Activated T-cell treated with anti-CD3 and anti-CD28 coated beads, Interleukin-2, amount 50 U/mL, for 48 hours (primary cell): ENCODE results near the gene RAB5B.

Source experiments
- DNase-seq, 2 experiments: peaks; one replicate each; pipeline ENCODE4 v3.0.0-alpha.2; 2020

The RAB5B gene, protein sequence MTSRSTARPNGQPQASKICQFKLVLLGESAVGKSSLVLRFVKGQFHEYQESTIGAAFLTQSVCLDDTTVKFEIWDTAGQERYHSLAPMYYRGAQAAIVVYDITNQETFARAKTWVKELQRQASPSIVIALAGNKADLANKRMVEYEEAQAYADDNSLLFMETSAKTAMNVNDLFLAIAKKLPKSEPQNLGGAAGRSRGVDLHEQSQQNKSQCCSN

DNA sequence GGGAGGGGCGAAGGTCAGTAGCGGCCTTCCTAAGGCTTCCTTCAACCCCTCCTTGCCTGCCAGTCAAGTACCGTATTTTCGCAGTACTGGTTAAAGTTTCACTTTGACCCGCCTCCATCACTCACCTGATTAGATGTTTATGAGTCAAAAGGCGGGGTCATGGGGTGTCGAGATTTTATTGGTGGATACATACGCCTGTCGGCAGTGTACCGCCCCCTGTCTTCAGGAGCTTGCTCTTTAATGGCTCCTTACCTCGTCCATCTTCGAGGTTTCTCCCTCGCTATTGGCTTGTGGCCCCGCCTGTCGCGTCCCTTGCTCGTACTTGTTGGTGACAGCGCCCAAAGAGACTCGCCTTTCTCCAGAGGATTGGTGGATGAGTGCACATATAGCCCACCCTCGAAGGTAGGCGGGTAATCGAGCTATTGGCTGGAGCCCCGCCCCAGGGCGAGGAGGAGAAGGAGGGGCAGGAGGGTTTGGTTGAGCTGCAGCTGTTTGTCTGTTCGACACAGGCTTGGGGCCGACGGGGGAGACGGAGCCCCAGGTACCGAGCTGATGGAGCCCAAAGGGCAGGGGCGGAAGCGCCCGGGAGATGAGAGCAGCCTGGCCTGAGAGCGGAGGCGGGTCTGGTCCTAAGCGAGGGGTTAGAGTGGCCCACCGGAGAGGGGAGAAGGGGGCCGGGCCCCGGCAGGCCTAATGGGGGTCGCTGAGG is at the start of gene RAB5B:
TSS of gene RAB5B (plus strand) at position 480 of the 709 bp plus-strand sequence. CDS start 12,883 bp downstream, outside the sequence.
- DNase-seq: peak; percentile 97 to 98

DNA sequence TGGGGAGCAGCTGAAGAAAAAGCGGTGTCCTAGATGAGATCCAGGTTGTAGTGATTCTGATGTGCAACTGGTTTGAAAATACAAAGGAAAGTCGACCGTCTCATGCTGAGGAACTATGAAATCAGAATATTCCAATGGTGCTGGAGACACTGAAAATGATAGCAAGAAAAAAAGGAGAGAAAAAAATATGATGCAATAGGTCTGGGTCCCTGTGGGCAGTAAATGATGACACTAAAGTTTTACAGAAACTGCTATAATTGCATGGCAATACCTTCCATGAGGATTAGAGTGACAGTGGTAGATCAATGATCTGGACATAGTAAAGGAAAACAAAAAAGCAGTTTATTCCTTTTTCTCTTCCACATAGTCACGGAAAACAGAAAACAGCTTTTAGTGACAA is 48.5 kb upstream of the RAB5B start:
- DNase-seq: no peak

DNA sequence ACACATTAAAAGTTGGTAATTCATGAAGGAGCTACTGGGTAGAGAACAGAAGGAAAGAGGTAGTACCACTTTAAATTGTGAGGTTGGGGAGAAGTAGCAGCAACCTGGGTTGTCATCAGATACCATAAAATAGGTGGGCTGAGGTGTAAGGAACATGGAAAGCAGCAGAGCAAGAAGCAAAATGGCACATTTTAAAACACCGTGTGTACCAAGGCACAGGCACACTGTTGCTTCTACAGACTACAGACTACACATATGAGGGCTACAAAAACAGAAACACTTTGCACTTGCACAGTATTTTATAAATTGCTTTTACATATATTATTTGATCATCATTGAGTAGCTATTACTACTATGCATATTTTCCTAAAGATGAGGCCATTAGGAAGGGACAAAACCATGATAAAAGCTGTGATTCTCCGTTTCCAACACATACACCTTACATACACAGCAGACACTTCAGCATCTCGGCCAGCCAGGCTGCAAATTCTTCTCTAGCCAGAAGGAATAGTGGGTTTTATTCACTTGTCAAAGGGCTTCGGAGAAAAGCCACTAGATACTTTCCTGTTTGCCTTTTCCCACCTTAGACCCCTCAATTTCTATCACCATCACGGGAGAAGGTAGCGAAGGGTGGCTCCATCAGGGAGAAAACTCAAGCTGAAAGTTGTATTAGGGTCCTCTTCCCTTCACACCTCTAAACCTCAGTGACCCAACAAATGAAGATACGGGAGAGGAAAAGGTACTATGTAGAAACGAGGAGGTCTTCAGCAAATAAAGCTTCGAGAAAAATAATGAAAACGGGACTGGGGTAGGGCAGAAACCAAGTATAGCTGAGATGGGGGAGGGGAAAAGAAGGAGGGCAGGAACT is 47.8 kb upstream of the RAB5B start:
- DNase-seq: peak in 1 of 2 experiments; percentile 35

DNA sequence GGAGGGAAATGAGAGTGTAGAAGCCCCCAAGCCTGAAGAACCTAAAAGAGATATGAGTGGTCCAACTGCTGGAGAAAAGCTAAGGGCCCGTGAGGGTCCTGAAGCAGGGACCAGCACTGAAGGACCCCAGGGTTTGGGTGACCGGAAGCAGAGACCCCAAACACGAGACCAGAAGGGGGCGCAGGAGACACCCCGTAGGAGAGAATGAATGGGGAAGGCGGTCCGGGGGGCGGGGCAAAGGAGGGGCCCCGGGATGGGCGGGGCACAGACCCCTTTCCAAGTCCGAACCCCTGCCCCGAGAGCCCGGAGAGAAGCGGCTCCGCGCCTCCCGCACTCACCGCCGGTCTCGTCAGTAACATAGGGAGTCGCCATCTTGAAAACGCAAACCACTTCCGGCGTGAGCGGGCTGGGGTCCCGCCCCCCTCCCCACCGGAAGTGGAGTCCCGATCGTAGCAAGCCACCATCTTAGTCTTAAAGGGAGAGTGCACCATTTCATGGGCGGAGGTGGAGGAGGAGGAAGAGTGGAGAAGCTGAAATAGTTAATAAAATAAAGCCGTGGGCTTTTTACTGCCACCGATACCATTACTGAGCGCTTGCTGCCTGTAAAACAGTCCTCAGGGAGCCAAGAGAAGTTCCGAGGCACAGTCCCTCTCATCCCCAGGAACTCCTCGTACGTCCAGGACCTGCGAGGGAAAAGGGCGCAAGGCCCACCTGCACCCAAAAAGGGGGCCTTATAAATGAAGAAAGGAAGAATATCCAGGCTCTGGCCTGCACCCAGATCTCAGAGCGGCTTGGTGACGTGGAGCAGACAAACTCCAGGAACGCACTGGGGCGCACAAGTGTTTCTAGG is 46.9 kb upstream of the RAB5B start:
- DNase-seq: peak; percentile 97

DNA sequence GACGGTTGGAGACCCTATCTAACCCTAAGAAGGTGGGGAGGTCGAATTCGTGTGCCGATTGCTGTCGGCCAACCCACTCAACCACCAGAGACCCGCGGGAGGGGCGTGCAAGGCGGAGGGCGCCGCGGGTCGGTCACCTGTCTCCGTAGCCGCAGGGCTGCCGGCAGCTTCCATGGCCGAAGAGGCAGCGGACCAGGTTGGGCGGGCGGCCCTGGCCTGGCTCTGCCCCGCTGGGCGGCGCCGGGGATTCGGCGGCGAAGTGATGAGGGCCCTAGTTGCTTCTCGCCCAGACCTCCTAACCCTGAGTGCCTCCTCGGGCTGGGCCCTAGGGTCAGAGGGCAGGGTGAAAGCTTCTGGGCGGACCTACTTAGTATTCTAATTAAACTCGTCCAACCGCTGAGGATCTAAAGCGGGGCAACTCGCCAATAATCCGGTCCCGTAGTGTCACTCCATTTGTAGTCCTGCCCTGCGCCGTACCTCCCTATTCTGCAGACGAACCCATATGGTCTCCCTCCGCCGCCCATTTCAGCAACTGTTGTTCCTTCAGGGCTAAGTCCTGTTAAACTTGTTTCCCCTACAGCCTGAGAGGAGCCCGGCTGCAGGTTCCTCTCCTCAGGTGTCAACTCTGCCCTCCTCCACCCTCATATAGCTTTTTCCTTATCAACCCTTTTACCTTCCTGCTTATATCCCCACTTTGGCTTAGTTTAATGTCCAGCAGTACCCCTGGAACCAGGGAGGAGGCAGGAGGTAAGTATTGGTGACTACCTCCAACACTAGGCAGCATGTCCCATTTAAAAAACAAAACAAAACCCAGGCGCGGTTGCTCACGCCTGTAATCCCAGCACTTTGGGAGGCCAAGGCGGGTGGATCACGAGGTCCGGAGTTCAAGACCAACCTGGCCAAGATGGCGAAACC is 46.0 kb upstream of the RAB5B start, which contains the start of gene PYM1:
TSS of gene PYM1 (minus strand) at position 307 of the 915 bp plus-strand sequence. CDS start at position 174, 133 bp downstream.
- DNase-seq: peak; percentile 79 to 82

DNA sequence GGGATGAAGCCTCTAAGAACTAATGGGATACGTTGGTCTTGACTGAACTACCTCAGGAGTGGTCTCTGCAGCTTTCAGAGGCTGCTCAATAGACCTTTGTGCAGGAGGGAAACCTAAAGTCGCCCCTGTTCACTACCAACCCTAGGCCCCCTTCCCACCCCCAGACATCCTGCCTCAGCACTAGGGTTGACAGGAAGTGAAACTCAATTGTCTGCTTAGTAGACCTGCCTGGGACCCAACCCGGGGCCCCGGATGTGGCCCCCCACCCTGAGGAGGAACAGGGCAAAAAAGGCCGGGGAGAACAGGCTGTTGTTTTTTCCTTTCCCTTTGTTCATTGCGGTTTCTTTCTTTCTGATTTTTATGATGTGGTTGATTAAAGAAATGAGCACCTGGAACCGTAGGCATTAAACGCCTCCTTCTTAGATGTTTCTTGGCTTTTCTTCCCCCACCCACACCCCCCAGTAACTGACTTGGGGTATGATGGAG is 44.5 kb upstream of the RAB5B start:
- peak; percentile 87 to 88 for DNase-seq

DNA sequence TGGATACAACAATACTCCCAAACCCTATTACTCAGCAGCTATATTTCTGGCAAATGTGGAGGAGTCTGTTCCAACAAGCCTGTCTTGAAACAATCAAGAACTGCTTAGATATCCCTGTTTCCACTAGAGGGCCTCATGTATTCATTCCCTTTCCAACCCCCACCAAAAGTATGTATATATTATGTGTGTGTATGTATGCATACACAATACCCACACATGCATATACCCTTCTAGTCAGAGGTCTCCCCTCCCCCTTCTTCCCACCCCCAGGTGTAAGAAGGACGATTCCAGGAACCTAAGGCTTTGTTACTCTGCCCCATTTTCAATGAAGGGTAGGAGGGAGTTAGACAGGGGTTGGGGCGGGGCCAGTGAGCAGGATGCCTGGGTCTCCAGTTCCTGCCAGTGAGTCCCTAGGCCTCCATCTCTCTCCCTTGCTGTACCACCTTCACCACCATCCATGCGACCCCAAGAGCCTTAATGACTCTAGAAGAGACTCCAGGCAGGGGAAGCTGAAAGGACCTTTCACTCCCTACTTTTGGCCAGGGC is 43.0 kb upstream of the RAB5B start, which contains the start of gene DGKA:
TSS of gene DGKA (plus strand) at position 392 of the 546 bp plus-strand sequence. CDS start 5,342 bp downstream, outside the sequence.
- DNase-seq: peak; percentile 89

DNA sequence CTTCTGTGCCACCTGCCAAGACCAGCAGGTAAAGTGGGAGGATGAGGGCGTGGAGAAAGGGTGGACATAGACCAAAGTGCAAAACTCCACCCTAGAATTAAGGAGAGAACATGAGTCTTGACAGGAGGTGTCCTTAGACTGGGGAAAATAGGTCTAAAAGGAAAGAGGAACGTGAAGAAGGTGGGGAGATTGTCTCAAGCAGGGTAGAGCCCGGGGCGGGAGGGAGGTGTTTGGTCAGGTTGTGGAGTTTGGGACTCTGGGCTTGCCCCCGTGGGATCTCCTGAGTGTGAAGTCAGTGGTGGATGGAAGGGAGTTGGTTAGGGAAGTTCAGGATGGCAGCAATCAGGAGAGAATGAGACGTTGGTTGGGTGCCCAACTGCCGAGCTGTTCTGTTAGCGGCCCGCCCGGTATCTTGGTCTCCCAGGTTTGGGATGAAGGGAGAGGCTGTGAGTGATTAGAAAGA is 42.5 kb upstream of the RAB5B start:
- DNase-seq: no peak

DNA sequence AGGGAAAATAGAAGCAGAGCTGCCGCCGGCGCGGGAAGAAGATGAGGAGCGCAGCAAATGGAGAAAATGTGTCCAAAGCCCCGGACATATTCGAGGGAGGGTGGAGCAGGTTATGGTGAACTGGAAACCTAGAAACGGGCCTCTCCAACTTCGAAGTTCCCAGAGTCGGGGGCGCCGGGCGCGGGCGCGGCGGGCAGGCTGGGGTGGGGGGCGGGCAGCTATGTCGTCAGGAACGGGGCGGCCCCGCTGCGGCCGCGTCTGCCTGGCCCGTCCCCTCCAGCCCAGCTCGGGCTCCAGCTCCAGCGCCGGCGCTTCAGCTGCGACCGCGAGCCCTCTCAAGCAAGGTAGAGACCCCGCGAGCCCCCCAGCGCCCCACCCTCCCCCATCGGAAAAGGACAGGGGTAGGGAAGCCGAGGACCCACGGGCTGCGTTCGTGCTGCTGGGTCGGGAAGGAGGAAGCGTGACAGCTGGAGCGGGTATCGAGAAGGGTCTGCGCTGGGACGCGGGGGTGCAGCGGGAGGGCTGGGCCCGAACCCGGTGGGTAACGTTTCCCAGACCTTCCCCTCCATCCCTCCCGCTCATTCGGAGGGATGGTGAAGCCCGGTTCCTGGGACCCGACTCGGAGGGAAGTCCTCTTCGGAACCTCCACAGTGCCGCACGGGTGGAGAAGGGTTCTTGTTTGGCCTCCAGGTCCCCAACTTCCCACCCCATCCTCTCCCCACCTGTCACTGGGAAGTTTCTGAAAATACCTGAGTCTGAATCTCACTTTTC is 41.9 kb upstream of the RAB5B start:
- peak; percentile 45 to 61 for DNase-seq

DNA sequence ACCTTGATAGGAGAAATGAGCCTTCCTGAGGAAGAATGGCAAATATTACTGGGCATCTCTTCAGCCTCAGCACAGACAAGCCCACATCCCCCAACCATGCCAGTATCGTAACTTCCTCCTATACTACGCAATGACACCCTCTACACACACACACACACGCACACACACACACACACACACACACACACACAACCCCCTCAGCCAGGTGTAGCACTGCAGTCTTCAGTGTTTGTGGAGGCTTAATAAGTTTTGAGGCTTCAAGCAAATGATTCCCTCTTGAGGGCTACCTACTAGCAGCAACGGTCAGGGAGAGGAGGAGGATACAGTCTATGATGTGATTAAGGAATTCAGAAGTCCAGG is 41.3 kb upstream of the RAB5B start:
- peak; percentile 51 to 56 for DNase-seq

DNA sequence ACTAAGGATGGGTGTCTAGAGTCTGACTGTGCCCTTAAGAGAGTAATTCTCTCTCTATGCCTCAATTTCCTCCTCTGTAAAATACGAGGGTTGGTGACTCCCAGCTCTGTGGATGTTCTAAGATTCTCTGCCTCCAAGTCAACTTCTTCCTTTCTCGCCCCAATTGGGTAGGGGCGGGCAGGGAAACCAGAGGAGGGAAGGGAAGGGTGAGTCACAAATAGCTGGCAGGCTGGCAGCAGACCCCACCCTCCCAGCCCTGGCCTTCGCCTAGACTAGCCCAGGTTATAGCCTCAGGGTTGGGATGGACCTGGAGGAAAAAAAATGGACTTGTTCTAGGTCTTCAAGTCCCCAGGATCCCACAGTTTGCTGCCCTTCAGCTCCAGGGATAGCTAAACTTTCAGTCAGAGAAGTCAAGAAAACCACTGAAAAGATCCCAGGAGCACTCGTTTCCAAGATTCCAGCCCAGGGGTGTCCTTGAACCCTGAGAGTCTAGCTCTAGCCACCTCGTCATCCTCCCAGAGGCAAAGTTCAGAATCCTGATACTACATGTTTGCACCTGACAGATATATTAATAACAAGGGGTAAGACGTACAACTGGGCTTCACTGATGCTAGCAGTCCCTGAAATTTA is 40.6 kb upstream of the RAB5B start:
- no peak for DNase-seq

DNA sequence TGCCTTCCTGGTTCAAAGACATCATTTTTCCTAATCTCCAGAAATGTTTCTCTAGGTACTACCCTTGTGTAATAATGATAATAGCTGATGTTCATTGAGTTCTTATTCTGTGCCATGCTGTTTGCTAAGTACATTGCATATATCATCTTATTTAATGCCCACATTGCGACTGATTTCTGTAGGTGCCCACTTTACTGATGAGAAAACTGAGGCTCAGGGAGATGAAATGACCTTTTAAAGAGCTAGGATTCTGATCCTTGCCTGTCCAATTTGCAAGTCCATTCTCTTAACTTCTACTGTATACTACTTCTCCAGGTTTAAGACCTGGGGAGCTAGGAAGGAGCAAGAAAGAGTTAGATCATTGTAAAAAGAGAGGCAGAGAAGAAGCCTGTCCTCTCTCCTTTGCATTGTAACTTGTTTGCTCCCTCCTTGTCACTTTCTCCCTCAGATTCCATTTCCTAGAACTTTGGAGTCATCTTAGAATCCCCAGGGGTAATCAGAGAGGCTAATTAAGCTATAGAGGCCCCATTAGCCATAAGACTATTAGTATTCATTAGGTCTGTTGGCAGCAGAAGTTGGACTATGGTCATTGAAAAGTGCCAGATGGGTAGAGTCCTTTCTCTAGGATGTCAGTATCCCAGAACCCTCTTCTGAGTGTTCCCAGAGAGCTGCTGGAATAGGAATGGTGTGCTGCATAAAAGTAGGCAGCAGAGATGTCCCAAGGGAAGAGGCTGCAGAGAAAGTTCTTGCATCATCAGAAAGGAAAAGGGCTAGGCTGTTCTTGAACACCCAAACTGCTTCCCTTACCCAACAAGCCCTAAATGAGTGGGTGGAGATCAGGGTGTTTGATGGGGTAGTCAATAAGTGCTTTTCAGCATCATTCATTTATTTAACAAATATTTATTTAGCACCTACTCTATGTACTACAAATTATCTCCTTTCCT is 39.8 kb upstream of the RAB5B start:
- no peak for DNase-seq

DNA sequence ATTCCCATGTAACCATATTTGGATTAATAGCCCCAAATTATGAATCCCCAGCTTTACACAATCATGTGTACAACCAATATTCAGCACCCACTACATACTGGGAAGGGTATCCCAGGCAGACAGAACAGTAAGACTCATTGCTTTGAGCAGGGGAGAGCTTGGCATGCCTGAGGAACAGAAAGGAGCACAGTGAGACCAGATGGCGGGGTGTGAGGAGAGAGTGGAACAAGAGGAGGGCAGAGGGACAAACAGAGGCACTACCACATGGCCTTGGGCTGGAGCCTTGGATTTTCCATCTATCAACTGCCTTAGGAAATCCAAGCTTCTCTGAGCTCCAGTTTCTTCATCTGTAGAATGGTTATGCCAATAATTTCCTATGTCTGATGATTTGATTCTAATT is 39.1 kb upstream of the RAB5B start:
- DNase-seq: no peak

DNA sequence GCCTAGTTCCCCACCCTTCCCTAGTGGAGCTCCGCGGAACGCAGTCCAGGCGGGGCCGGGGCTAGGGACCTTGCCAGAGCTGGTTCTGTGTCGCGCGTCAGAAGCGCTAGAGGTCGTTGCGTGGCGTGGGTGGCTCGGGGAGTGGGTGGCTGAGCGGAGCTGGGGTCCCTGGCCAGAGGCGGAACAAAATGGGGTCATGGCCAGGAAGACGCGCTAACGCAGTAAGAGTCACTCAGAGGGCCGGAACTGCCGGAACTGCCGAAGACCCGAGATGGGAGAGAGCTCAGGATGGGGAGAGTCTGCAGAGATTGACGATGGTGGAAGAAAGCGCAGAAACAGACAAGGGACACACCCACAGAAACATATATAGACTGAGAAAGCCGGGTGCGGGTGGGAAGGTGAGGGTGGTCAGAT is 38.1 kb upstream of the RAB5B start:
- DNase-seq: peak; percentile 62 to 64

DNA sequence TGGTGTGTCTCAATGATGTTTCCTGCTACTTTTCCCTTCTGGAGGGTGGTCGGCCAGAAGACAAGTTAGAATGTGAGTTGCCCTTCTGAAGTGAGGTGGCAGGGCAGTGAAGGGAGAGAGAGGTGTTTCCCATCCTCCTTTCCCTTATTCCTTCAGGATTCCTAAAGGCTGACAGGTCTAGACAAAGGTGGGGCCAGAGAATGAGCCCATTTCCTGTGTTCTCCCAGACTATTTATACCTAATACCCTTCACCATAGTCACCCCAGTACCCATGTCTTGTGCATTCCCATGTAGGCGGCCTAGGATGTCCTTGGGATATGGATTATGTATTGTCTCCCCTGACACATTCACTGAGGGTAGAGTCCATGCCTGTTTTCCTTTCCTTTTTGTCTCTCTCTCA is 35.9 kb upstream of the RAB5B start:
- DNase-seq: no peak

DNA sequence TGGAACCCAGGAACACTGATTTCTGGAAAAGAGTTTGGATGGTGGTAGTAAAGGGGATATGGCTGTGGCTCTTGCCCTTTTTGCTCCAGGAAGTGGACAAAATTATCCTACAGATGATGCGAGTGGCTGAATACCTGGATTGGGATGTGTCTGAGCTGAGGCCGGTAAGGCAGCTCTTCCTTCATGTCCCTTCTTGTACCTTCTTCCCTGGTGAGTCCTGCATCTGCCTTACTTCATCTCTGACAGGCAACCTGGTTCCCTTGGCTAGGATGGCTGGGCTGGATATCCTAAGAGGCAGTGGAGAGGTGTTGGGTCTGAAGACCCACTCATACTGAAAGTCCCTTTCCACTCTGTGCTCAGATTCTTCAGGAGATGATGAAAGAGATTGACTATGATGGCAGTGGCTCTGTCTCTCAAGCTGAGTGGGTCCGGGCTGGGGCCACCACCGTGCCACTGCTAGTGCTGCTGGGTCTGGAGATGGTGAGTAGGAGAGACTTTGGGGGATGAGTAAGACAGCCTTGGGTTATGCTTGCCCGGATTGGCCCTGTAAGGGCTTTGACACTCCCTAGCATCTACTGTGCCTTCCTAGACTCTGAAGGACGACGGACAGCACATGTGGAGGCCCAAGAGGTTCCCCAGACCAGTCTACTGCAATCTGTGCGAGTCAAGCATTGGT is 34.9 kb upstream of the RAB5B start:
- peak; percentile 57 to 63 for DNase-seq

DNA sequence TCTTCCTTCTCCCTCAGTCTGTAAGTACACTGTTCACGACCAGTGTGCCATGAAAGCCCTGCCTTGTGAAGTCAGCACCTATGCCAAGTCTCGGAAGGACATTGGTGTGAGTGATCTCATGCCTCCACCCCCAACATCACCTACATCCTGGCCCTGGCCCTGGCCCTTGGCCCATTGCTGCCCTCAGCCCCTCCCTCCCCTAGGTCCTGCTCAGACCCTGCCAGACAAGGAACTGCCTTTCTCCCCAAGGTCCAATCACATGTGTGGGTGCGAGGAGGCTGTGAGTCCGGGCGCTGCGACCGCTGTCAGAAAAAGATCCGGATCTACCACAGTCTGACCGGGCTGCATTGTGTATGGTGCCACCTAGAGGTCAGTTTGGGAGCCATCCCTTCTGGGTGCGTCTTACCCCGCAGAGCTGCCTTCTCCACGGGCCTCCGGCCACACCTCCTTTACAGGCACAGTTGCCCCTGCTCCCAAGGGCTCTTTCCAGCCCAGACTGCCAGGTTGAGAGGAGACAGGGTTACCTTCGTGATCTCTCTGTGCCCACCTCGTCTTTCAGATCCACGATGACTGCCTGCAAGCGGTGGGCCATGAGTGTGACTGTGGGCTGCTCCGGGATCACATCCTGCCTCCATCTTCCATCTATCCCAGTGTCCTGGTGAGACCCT is 33.7 kb upstream of the RAB5B start:
- peak; percentile 88 to 89 for DNase-seq
